Calu3 (cell line): ENCODE measurements around the gene ZNF648. TPM values are rescaled to one million over a fixed set of nuclear protein-coding genes. Genes with fewer than 3 reads are reported as not detected.
"Not testable (repeated sequence)": the region's sequence is repeated elsewhere in the genome, so short reads cannot be mapped to it uniquely, and the experiment has no call there.

Experiments
- BruUV-seq: library from RNA; stranded (reverse); fragments of 400-500 nt; replicated peaks from 2 replicates; lab custom pipeline; 2021; lab: Mats Ljungman, UMichigan
- CTCF ChIA-PET: fragments of 300-600 bp; sonication (Branson Sonifier 250); formaldehyde crosslinking; loops from one replicate; lab custom pipeline; 2022; ENCODE audit warnings: antibody characterized with exemption; lab: Charles Lee
- DNase-seq: peaks from one replicate; pipeline ENCODE4 v3.0.0; 2022
- H3K27ac Mint-ChIP-seq: one replicate; pipeline ENCODE4 v1.8.0; 2022; ENCODE audit warnings: mixed read lengths; ENCODE audit not compliant: unreplicated experiment
- H3K27me3 Mint-ChIP-seq: one replicate; pipeline ENCODE4 v1.8.0; 2022; ENCODE audit warnings: mixed read lengths; ENCODE audit not compliant: unreplicated experiment
- H3K36me3 Mint-ChIP-seq: one replicate; pipeline ENCODE4 v1.8.0; 2022; ENCODE audit warnings: mild to moderate bottlenecking, moderate library complexity, mixed read lengths; ENCODE audit not compliant: insufficient read depth, unreplicated experiment
- H3K4me1 Mint-ChIP-seq: one replicate; pipeline ENCODE4 v1.8.0; 2022; ENCODE audit warnings: mild to moderate bottlenecking, low read depth, mixed read lengths; ENCODE audit not compliant: unreplicated experiment
- H3K4me3 Mint-ChIP-seq: one replicate; pipeline ENCODE4 v1.8.0; 2022; ENCODE audit warnings: mild to moderate bottlenecking, low read depth, moderate library complexity, mixed read lengths; ENCODE audit not compliant: unreplicated experiment
- H3K9me3 Mint-ChIP-seq: one replicate; pipeline ENCODE4 v1.8.0; 2022; ENCODE audit warnings: low read depth, mixed read lengths; ENCODE audit not compliant: unreplicated experiment
- intact Hi-C: fragments of 100-400 bp; cut with micrococcal nuclease; formaldehyde crosslinking; loops from one replicate; pipeline ENCODE4 v1.10.0; 2022; ENCODE audit not compliant: unreplicated experiment
- total RNA-seq: library from RNA; stranded (reverse); gene quantifications from 2 replicates; pipeline ENCODE4 v1.2.3, GENCODE V29; 2022
- TF ChIP-seq, protein P1 (sequence below): fragments of 200-600 bp; IDR thresholded peaks from one replicate; pipeline ENCODE4 v1.8.0; 2022; ENCODE audit warnings: antibody characterized with exemption; ENCODE audit not compliant: unreplicated experiment

The ZNF648 gene
- total RNA-seq, 1 experiment from 2014 or later: not detected

DNA sequence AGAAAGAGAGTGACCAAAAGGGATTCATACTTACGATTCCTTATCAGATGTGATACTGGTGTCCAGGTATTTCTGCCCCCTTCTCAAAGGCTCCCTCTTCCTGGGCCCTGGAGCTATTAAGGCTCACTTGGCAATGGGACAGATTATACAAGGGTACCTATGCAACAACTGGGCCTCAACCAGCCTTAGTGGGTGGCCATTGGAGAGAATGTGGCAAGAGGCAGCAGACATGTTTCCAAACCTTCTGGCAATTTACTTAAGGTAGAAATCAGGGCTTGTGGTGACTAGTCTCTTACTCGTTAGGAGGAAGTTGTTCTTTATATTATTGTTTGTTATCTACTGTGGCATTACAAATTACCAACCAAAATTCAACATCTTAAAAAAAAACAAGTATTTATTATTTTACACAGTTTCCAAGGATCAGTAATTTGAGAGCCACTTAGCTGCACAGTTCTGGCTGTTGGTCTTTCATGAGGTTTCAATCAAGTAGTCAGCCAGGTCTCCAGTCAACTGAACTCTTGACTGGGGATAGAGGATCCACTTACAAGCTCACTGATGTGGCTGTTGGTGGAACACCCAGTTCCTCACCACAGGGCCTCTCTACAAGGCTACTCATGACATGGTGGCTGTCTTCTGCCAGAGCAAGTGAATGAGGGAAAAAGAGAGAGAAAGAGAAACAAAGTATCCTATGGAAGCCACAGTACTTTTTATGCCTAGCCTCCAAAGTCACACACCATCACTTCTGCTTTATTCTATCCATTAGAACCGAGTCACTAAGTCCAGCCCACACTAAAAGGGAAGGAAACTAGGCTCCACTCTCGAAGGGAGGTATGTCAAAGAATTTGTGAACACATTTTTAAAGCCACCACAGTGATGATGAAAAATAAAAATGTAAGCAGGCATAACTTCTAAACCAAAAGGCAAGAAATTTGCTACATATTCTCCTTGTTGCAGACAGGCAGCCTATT, 10.7 kb downstream of the ZNF648 start:
- CTCF ChIA-PET: no interaction called here

DNA sequence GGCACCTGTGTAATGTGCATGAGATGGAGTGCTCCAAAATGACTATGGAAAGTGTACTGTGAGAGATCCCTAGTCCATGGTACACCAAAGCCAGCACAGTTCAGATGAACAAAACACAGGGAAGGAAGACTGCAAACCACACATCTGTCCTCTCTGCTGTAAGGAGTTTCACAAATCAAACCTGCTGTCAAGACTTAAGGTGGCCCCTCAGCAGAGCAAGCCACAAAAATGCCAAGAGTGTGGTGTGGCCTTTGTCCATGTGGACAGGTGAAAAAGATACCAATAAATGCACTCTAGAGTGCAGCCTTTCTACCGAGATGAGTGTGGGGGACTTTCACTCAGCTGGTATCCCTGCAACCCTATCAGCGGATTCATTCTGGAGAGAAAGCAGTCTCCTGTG, 12.9 kb downstream of the ZNF648 start:
- CTCF ChIA-PET: no interaction called here
- no peak overlapping the region for H3K4me3 Mint-ChIP-seq
- no TSS peak for BruUV-seq
- H3K27ac Mint-ChIP-seq: no peak overlapping the region
- DNase-seq: no peak
- TF ChIP-seq, protein P1, sequence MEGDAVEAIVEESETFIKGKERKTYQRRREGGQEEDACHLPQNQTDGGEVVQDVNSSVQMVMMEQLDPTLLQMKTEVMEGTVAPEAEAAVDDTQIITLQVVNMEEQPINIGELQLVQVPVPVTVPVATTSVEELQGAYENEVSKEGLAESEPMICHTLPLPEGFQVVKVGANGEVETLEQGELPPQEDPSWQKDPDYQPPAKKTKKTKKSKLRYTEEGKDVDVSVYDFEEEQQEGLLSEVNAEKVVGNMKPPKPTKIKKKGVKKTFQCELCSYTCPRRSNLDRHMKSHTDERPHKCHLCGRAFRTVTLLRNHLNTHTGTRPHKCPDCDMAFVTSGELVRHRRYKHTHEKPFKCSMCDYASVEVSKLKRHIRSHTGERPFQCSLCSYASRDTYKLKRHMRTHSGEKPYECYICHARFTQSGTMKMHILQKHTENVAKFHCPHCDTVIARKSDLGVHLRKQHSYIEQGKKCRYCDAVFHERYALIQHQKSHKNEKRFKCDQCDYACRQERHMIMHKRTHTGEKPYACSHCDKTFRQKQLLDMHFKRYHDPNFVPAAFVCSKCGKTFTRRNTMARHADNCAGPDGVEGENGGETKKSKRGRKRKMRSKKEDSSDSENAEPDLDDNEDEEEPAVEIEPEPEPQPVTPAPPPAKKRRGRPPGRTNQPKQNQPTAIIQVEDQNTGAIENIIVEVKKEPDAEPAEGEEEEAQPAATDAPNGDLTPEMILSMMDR: no peak
- H3K27me3 Mint-ChIP-seq: no peaks in the 10 kb centered on the region
- H3K4me1 Mint-ChIP-seq: no peaks in the 10 kb centered on the region
- intact Hi-C loops: no loop called here
- H3K9me3 Mint-ChIP-seq: peaks cover 5% of the 10 kb centered on the region
- no peaks in the 10 kb centered on the region for H3K36me3 Mint-ChIP-seq

More for the DNA sequence above, 10.7 kb downstream of the ZNF648 start:
- no peak overlapping the region for H3K4me3 Mint-ChIP-seq
- no peaks in the 10 kb centered on the region for H3K4me1 Mint-ChIP-seq
- peaks cover 5% of the 10 kb centered on the region for H3K9me3 Mint-ChIP-seq
- H3K36me3 Mint-ChIP-seq: no peaks in the 10 kb centered on the region
- H3K27ac Mint-ChIP-seq: no peak overlapping the region
- intact Hi-C loops: loop anchor here (10.0 kb wide), 1 partner anchor 116 kb away; no protein-coding TSS in a partner anchor
- TF ChIP-seq, protein P1: no peak
- BruUV-seq: no TSS peak
- DNase-seq: no peak
- no peaks in the 10 kb centered on the region for H3K27me3 Mint-ChIP-seq

DNA sequence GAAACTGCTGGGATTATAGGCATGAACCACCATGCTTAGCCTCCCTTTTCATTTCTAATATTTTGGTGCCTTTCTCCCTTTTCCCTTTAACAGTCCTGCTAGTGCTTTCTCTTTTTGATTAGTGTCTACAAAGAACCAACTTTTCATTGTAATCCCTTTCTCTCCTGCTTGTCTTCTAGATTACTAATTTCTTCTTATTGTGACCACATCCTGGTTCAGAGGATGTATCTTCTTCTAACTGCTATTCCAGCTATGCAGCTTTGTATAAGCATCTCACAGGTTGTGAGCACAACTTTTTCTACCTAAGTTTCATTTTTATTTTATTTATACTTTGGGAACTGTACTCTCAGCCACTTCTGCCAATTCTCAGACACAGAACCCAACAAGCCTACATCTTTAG, 14.7 kb downstream of the ZNF648 start:
- H3K27me3 Mint-ChIP-seq: no peaks in the 10 kb centered on the region
- intact Hi-C loops: no loop called here
- CTCF ChIA-PET: no interaction called here
- no TSS peak for BruUV-seq
- H3K4me1 Mint-ChIP-seq: no peaks in the 10 kb centered on the region
- DNase-seq: no peak
- H3K36me3 Mint-ChIP-seq: no peaks in the 10 kb centered on the region
- TF ChIP-seq, protein P1: no peak
- peaks cover 5% of the 10 kb centered on the region for H3K9me3 Mint-ChIP-seq
- H3K27ac Mint-ChIP-seq: no peak overlapping the region
- no peak overlapping the region for H3K4me3 Mint-ChIP-seq

DNA sequence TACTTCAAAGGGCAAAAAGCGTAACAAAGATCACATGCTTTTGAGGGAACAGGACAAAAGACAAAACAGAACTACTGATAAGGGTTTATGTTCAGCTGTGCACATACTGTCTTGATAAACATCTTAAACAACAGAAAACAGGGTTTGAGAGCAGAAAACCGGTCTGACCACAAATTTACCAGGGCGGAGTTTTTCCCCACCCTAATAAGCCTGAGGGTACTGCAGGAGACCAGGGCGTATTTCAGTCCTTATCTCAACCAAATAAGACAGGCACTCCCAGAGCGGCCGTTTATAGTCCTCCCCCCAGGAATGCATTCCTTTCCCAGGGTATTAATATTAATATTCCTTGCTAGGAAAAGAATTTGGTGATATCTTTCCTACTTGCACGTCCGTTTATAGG, 16.0 kb downstream of the ZNF648 start:
- DNase-seq, H3K4me1 Mint-ChIP-seq, H3K4me3 Mint-ChIP-seq, H3K27ac Mint-ChIP-seq, intact Hi-C loops, H3K9me3 Mint-ChIP-seq, BruUV-seq, H3K36me3 Mint-ChIP-seq, CTCF ChIA-PET, H3K27me3 Mint-ChIP-seq: not testable (repeated sequence)

DNA sequence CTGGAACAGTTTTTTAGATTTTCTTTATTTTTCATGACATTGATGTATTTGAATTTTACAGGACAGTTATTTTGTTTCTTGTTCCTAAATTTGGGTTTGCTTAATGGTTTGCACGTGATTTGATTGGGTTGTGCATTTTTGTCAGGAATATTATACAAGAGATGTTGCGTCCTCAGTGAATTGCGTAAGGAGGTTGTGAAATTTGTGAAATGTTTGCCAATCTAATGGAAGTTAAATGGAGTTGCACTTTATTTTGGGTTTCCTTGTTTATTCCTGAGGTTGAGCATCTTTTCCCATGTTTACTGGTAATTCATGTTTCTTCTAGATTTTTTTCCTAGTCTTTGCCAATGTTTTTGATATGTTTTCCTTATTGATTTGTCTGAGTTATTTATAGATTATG, 19.9 kb downstream of the ZNF648 start:
- H3K9me3 Mint-ChIP-seq: peaks cover 2% of the 10 kb centered on the region
- CTCF ChIA-PET: no interaction called here
- TF ChIP-seq, protein P1: no peak
- H3K4me3 Mint-ChIP-seq: no peak overlapping the region
- no peak overlapping the region for H3K27ac Mint-ChIP-seq
- no peaks in the 10 kb centered on the region for H3K27me3 Mint-ChIP-seq
- intact Hi-C loops: no loop called here
- no peaks in the 10 kb centered on the region for H3K36me3 Mint-ChIP-seq
- DNase-seq: no peak
- BruUV-seq: no TSS peak
- H3K4me1 Mint-ChIP-seq: no peaks in the 10 kb centered on the region
